PFSK-1 (cell line): ENCODE results near the gene STKLD1.

ENCODE experiments used
- FOXP2 ChIP-seq: optimal IDR thresholded peaks from 2 replicates; pipeline ENCODE3; 2011; ENCODE audit warnings: borderline replicate concordance, control low read depth, inconsistent platforms; ENCODE audit not compliant: insufficient read depth; ENCODE audit errors: extremely low read length, extremely low read depth
- POLR2AphosphoS5 ChIP-seq: IDR thresholded peaks from 2 replicates; pipeline ENCODE4 v1.6.1; 2012; ENCODE audit warnings: low read depth, mild to moderate bottlenecking, control low read depth, low read length, moderate library complexity
- SIN3A ChIP-seq: IDR thresholded peaks from 2 replicates; pipeline ENCODE4 v1.6.1; 2012; ENCODE audit warnings: mild to moderate bottlenecking, low read length, moderate library complexity, borderline replicate concordance; ENCODE audit not compliant: insufficient read depth
- TAF1 ChIP-seq: IDR thresholded peaks from 2 replicates; pipeline ENCODE4 v1.6.1; 2012; ENCODE audit warnings: low read length, control low read depth, borderline replicate concordance; ENCODE audit not compliant: insufficient read depth
- TF ChIP-seq, protein P1 (sequence below), 2 experiments: IDR thresholded peaks; 2 replicates each; pipeline versions ENCODE4 v1.6.1 to v1.8.0; 2011 to 2012; ENCODE audit warnings: low read depth in 2 of 2, low read length in 2 of 2, control low read depth in 1 of 2, inconsistent platforms in 1 of 2, mild to moderate bottlenecking in 1 of 2, moderate library complexity in 1 of 2; ENCODE audit not compliant: insufficient read depth in 1 of 2

Gene STKLD1

DNA sequence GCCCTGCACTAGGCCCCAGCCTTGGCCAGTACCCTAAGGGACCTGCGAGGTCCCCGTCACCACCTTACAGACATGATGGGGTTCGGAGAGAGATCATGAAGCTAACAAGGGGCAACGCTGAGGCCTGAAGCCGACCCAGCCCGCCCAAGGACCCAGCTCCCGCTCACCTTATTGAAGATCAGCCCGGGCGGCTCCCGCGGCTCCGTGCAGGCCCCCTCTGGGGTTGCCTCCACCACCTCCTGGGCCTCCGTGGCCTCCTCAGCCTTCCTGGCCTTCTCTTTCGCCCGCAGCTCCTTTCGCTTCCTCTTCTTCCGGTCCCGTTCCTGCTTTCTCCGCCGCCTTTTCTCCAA is 43.8 kb upstream of the STKLD1 start:
- TF ChIP-seq POLR2AphosphoS5 (no peak), SIN3A (no peak), TAF1 (no peak), FOXP2 (no peak)
- TF ChIP-seq, protein P1, sequence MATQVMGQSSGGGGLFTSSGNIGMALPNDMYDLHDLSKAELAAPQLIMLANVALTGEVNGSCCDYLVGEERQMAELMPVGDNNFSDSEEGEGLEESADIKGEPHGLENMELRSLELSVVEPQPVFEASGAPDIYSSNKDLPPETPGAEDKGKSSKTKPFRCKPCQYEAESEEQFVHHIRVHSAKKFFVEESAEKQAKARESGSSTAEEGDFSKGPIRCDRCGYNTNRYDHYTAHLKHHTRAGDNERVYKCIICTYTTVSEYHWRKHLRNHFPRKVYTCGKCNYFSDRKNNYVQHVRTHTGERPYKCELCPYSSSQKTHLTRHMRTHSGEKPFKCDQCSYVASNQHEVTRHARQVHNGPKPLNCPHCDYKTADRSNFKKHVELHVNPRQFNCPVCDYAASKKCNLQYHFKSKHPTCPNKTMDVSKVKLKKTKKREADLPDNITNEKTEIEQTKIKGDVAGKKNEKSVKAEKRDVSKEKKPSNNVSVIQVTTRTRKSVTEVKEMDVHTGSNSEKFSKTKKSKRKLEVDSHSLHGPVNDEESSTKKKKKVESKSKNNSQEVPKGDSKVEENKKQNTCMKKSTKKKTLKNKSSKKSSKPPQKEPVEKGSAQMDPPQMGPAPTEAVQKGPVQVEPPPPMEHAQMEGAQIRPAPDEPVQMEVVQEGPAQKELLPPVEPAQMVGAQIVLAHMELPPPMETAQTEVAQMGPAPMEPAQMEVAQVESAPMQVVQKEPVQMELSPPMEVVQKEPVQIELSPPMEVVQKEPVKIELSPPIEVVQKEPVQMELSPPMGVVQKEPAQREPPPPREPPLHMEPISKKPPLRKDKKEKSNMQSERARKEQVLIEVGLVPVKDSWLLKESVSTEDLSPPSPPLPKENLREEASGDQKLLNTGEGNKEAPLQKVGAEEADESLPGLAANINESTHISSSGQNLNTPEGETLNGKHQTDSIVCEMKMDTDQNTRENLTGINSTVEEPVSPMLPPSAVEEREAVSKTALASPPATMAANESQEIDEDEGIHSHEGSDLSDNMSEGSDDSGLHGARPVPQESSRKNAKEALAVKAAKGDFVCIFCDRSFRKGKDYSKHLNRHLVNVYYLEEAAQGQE (IDR thresholded peaks at IDR 0.05; ENCODE audit: insufficient read depth in 1 of 2, low read depth in 2 of 2, low read length in 2 of 2), result no peak

DNA sequence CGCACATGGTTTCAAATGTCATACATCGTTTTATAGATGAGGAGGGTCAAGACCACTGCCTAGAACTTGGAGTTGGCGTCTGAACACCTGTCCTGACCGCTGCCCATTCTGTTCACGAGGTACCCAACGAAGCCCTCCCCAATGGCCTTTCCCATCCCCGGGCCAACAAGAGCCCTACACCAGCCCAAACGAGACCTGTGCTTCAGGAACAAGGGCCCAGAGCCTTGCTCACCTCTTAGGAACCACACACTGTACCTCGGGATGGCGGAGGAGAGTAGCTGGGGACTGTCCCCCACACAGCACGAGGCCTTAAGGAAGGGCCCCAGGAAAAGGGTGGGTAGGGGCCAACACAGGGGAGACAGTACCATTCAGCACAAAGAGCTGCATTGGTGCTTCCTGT is 43.2 kb upstream of the STKLD1 start:
- no peak for TF ChIP-seq TAF1
- TF ChIP-seq FOXP2, result no peak
- TF ChIP-seq, protein P1 (IDR thresholded peaks at IDR 0.05; ENCODE audit: insufficient read depth in 1 of 2, low read depth in 2 of 2, low read length in 2 of 2), result no peak
- no peak for TF ChIP-seq POLR2AphosphoS5
- TF ChIP-seq SIN3A, result no peak

DNA sequence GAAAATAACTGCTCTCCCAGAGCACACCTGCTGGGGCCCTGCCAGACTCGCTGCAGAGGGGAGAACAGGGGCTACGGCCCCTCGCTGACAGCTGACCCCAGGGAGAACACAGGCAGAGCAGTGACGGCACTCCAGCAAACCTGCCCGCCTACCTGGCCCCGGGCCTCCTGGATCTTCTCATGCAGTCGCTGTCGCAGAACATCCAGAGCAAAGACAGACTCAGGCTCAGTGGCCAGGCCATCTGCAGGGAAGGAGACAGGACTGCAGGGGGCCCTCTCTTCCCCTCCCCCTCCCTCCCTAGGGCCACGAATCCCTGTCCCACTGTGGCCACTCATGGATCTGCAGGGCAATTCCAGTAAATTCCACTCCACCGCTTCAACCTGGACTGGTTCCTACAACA is 42.6 kb upstream of the STKLD1 start:
- TF ChIP-seq, protein P1 (IDR thresholded peaks at IDR 0.05; ENCODE audit: insufficient read depth in 1 of 2, low read depth in 2 of 2, low read length in 2 of 2), result no peak
- no peak for TF ChIP-seq TAF1
- TF ChIP-seq POLR2AphosphoS5, result no peak
- no peak for TF ChIP-seq FOXP2
- no peak for TF ChIP-seq SIN3A

- no peak for TF ChIP-seq FOXP2
- TF ChIP-seq TAF1, result no peak
- TF ChIP-seq, protein P1 (IDR thresholded peaks at IDR 0.05; ENCODE audit: insufficient read depth in 1 of 2, low read depth in 2 of 2, low read length in 2 of 2), result no peak
- no peak for TF ChIP-seq POLR2AphosphoS5
- TF ChIP-seq SIN3A, result no peak
Observed at GRCh38 chr9:133334161-133334560, 42.0 kb upstream of the STKLD1 start.

DNA sequence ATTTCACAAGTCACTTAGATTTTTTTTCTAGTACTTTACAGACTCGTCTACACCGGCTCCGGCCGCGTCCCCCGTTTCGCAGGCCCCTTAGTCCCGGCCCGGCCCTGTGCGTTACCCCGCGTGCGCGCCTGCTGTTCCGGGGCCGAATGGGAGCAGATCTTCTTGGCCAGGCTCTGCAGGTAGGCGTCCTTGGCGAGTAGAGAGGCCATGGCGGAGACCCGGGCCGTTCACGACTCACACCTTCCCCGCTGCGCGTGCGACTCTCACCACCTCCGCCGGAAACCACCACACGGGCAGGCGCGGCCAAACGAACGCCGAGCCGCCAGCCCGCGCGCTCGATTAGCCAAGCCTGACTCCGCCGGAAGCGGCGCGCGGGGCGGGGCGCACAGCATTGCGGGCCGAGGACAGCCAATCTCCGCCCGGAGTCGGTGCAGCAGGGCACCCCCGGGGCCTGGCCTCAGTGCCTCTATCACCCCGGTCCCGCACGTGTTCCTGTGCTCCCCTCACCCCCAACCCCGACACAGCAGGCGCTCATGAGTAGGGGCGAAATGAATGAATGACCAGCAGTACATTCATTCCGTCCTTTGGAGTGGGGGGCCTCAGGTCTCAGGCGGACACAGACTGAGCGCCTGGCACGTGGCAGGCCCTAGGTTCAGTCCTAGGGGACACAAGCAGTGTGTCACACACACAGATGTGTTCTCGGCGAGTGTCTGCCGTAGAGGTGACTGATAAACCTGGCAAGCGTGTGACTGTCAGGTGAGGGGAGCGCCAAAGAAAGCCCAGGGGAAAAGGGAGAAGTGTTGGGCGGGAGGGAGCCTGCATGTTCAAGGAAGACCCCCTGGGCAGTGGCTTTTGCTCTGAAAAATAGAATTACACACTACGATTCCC is 40.0 kb upstream of the STKLD1 start, which contains the start of gene SURF6:
TSS of gene SURF6 (minus strand) at position 265 of the 888 bp plus-strand sequence. CDS start at position 209, 56 bp downstream.
- TF ChIP-seq, protein P1 (IDR thresholded peaks at IDR 0.05; ENCODE audit: insufficient read depth in 1 of 2, low read depth in 2 of 2, low read length in 2 of 2), result no peak
- TF ChIP-seq FOXP2, result peak; percentile 99
- TF ChIP-seq POLR2AphosphoS5, result peak; percentile 79
- TF ChIP-seq TAF1, result peak; percentile 83; the same call in 1 of the 2 replicates
